OCI-LY7 (cell line): Measurements from ENCODE around the gene BICD2.

Experiments used
- CTCF ChIP-seq: fragments of 200-600 bp; sonication (generic); conservative IDR thresholded peaks from 2 replicates; pipeline ENCODE4 v1.5.1; 2014; ENCODE audit warnings: mild to moderate bottlenecking, antibody characterized with exemption, low read length, moderate library complexity, mixed read lengths
- EZH2phosphoT487 ChIP-seq: fragments of 200-600 bp; sonication (generic); IDR thresholded peaks from 2 replicates; pipeline ENCODE4 v1.6.1; 2018; ENCODE audit warnings: low read depth, borderline replicate concordance, mild to moderate bottlenecking, mixed run types, antibody characterized with exemption, low read length, moderate library complexity, mixed read lengths

- no peak for TF ChIP-seq CTCF
- TF ChIP-seq EZH2phosphoT487: no peak
Measured at GRCh38 chr9:92726971-92727715, 37.5 kb downstream of the BICD2 start.
